Nasal cavity respiratory epithelium epithelial cell of viscerocranial mucosa (primary cell): ENCODE data around the gene CNOT10. TPM values are rescaled to one million over a fixed set of nuclear protein-coding genes. Genes with fewer than 3 reads are reported as not detected.

Source experiments
- total RNA-seq: library from RNA; depleted of rRNA; stranded (reverse); fragments of >200 nt; gene quantifications from 2 replicates; pipeline ENCODE4 v1.2.3, GENCODE V29; 2014

The CNOT10 gene, protein sequence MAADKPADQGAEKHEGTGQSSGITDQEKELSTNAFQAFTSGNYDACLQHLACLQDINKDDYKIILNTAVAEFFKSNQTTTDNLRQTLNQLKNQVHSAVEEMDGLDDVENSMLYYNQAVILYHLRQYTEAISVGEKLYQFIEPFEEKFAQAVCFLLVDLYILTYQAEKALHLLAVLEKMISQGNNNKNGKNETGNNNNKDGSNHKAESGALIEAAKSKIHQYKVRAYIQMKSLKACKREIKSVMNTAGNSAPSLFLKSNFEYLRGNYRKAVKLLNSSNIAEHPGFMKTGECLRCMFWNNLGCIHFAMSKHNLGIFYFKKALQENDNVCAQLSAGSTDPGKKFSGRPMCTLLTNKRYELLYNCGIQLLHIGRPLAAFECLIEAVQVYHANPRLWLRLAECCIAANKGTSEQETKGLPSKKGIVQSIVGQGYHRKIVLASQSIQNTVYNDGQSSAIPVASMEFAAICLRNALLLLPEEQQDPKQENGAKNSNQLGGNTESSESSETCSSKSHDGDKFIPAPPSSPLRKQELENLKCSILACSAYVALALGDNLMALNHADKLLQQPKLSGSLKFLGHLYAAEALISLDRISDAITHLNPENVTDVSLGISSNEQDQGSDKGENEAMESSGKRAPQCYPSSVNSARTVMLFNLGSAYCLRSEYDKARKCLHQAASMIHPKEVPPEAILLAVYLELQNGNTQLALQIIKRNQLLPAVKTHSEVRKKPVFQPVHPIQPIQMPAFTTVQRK
- 26.3 and 34.1 TPM in 2 replicates for total RNA-seq

GRCh38 chr3:32684800-32685542 is at the start of gene CNOT10:
Gene CNOT10 (plus strand): TSS chr3:32685188. CDS start chr3:32685461, 273 bp downstream.

DNA sequence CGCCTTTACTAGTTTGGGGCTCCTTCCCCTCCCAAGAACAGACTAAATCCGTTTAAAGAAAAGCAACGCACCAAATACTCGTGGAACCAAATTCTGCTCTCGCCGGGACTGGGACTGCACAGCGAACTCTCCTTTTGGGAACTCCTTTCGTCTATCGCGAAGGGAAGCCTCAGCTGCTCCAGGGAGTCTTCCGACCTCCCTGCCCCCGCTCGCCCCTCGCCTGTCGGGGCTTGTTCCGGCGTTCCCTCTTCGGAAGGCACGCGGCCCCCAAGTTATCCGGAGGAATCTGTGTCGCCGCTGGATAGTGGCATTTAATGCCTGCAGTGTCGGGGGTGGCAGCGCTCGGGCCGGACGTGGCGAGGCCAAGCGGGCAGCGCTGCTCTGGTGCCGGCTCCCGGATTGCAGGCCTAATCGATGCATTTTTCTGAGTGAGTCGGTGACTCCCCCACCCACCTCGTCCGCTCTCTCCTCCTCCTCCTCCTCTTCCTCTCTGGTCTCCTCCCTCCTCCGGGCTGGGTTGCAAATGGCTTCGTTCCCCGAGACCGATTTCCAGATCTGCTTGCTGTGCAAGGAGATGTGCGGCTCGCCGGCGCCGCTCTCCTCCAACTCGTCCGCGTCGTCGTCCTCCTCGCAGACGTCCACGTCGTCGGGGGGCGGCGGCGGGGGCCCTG is 132.7 kb downstream of the CNOT10 start, which contains the start of gene TRIM71:
Gene TRIM71, plus strand, starts transcription at position 440 of the 671 bp plus-strand sequence. Its CDS starts 84 bp downstream, at position 524.

Other genes with a start within 250 kb of the CNOT10 start
- gene CMTM6, start 182.3 kb upstream of the CNOT10 start, total RNA-seq = 100 and 123 TPM in 2 replicates
- 27.0 and 34.2 TPM in 2 replicates for gene DYNC1LI1, start 114.3 kb upstream of the CNOT10 start, total RNA-seq
- under 0.01 TPM in 2 replicates for gene TRIM71, start 132.8 kb downstream of the CNOT10 start, total RNA-seq